Nephron progenitor cell (in vitro differentiated cells): ENCODE measurements around the gene SRGAP2.
"Not testable (repeated sequence)": the region's sequence is repeated elsewhere in the genome, so short reads cannot be mapped to it uniquely, and the experiment has no call there.

ENCODE experiments used
- DNase-seq: peaks from one replicate; pipeline ENCODE4 v3.0.0; 2021
- H3K27ac Mint-ChIP-seq: 2 replicates; pipeline ENCODE4 v1.8.0; 2021; ENCODE audit warnings: mild to moderate bottlenecking, moderate library complexity, mixed read lengths
- H3K27me3 Mint-ChIP-seq: 2 replicates; pipeline ENCODE4 v1.8.0; 2021; ENCODE audit warnings: mild to moderate bottlenecking, low read depth, mixed read lengths; ENCODE audit not compliant: poor library complexity
- H3K36me3 Mint-ChIP-seq: 2 replicates; pipeline ENCODE4 v1.8.0; 2021; ENCODE audit warnings: low read depth, mixed read lengths
- H3K4me1 Mint-ChIP-seq: 2 replicates; pipeline ENCODE4 v1.8.0; 2021; ENCODE audit warnings: mixed read lengths
- H3K4me3 Mint-ChIP-seq: 2 replicates; pipeline ENCODE4 v1.8.0; 2021; ENCODE audit warnings: mild to moderate bottlenecking, moderate library complexity, mixed read lengths
- H3K9me3 Mint-ChIP-seq: 2 replicates; pipeline ENCODE4 v1.8.0; 2021; ENCODE audit warnings: mild to moderate bottlenecking, moderate library complexity, mixed read lengths

Gene SRGAP2

GRCh38 chr1:206185778-206186177 is 17.6 kb upstream of the SRGAP2 start:
- not testable (repeated sequence) for H3K4me1 Mint-ChIP-seq, H3K4me3 Mint-ChIP-seq, H3K36me3 Mint-ChIP-seq, H3K9me3 Mint-ChIP-seq, H3K27me3 Mint-ChIP-seq, H3K27ac Mint-ChIP-seq, DNase-seq

GRCh38 chr1:206186826-206187225 is 16.5 kb upstream of the SRGAP2 start:
- H3K27me3 Mint-ChIP-seq, H3K4me3 Mint-ChIP-seq, H3K27ac Mint-ChIP-seq: not testable (repeated sequence)

GRCh38 chr1:206195182-206195581 is 8.2 kb upstream of the SRGAP2 start:
- H3K4me1 Mint-ChIP-seq, H3K27ac Mint-ChIP-seq, H3K36me3 Mint-ChIP-seq, H3K9me3 Mint-ChIP-seq, DNase-seq, H3K4me3 Mint-ChIP-seq, H3K27me3 Mint-ChIP-seq: not testable (repeated sequence)

More at GRCh38 chr1:206186826-206187225, 16.5 kb upstream of the SRGAP2 start:
- not testable (repeated sequence) for DNase-seq, H3K4me1 Mint-ChIP-seq, H3K9me3 Mint-ChIP-seq, H3K36me3 Mint-ChIP-seq

GRCh38 chr1:206196748-206197424 is 6.5 kb upstream of the SRGAP2 start:
- not testable (repeated sequence) for H3K27ac Mint-ChIP-seq, H3K36me3 Mint-ChIP-seq, H3K4me1 Mint-ChIP-seq, DNase-seq, H3K27me3 Mint-ChIP-seq, H3K9me3 Mint-ChIP-seq, H3K4me3 Mint-ChIP-seq

GRCh38 chr1:206202789-206203363 is 465 bp upstream of the SRGAP2 start, which contains the start of gene FAM72A:
Gene FAM72A (minus strand): TSS chr1:206202839. CDS start chr1:206202025, 814 bp downstream.
- not testable (repeated sequence) for H3K27ac Mint-ChIP-seq, H3K4me1 Mint-ChIP-seq, H3K36me3 Mint-ChIP-seq, H3K27me3 Mint-ChIP-seq, H3K9me3 Mint-ChIP-seq
- H3K4me3 Mint-ChIP-seq: peak within 1 kb of the TSS; percentile 81
- peak; percentile 92 for DNase-seq

GRCh38 chr1:206204159-206204511 is 794 bp downstream of the SRGAP2 start:
- DNase-seq: peak; percentile 10
- not testable (repeated sequence) for H3K27me3 Mint-ChIP-seq, H3K36me3 Mint-ChIP-seq, H3K27ac Mint-ChIP-seq, H3K4me1 Mint-ChIP-seq, H3K9me3 Mint-ChIP-seq
- peak overlapping the region; percentile 69 for H3K4me3 Mint-ChIP-seq

- not testable (repeated sequence) for H3K9me3 Mint-ChIP-seq, H3K27me3 Mint-ChIP-seq, H3K36me3 Mint-ChIP-seq, H3K27ac Mint-ChIP-seq, H3K4me1 Mint-ChIP-seq
- peak overlapping the region; percentile 89 for H3K4me3 Mint-ChIP-seq
- DNase-seq: peak; percentile 12
Observed at GRCh38 chr1:206204871-206205270, 1.5 kb downstream of the SRGAP2 start.

- not testable (repeated sequence) for H3K4me3 Mint-ChIP-seq, H3K9me3 Mint-ChIP-seq, H3K27me3 Mint-ChIP-seq, H3K4me1 Mint-ChIP-seq, H3K27ac Mint-ChIP-seq, H3K36me3 Mint-ChIP-seq
- DNase-seq: peak; percentile 50
Observed at GRCh38 chr1:206205569-206205968, 2.2 kb downstream of the SRGAP2 start.

GRCh38 chr1:206210802-206211201 is 7.5 kb downstream of the SRGAP2 start:
- not testable (repeated sequence) for DNase-seq, H3K27me3 Mint-ChIP-seq, H3K36me3 Mint-ChIP-seq, H3K4me1 Mint-ChIP-seq, H3K27ac Mint-ChIP-seq, H3K9me3 Mint-ChIP-seq, H3K4me3 Mint-ChIP-seq

GRCh38 chr1:206215600-206216392 is 12.5 kb downstream of the SRGAP2 start:
- H3K27ac Mint-ChIP-seq, H3K4me3 Mint-ChIP-seq, H3K9me3 Mint-ChIP-seq, H3K36me3 Mint-ChIP-seq, DNase-seq, H3K27me3 Mint-ChIP-seq, H3K4me1 Mint-ChIP-seq: not testable (repeated sequence)

GRCh38 chr1:206218285-206218684 is 14.9 kb downstream of the SRGAP2 start:
- H3K27me3 Mint-ChIP-seq, H3K27ac Mint-ChIP-seq, DNase-seq, H3K36me3 Mint-ChIP-seq, H3K4me1 Mint-ChIP-seq, H3K9me3 Mint-ChIP-seq, H3K4me3 Mint-ChIP-seq: not testable (repeated sequence)

- H3K36me3 Mint-ChIP-seq, H3K27ac Mint-ChIP-seq, H3K4me1 Mint-ChIP-seq, H3K4me3 Mint-ChIP-seq, H3K27me3 Mint-ChIP-seq, DNase-seq, H3K9me3 Mint-ChIP-seq: not testable (repeated sequence)
Observed at GRCh38 chr1:206218765-206219164, 15.4 kb downstream of the SRGAP2 start.

GRCh38 chr1:206219514-206220331 is 16.4 kb downstream of the SRGAP2 start:
- not testable (repeated sequence) for H3K36me3 Mint-ChIP-seq, DNase-seq, H3K4me3 Mint-ChIP-seq, H3K27me3 Mint-ChIP-seq, H3K4me1 Mint-ChIP-seq, H3K27ac Mint-ChIP-seq, H3K9me3 Mint-ChIP-seq

- not testable (repeated sequence) for H3K27me3 Mint-ChIP-seq, H3K36me3 Mint-ChIP-seq, DNase-seq, H3K4me3 Mint-ChIP-seq, H3K9me3 Mint-ChIP-seq, H3K27ac Mint-ChIP-seq, H3K4me1 Mint-ChIP-seq
Observed at GRCh38 chr1:206220332-206221000, 17.1 kb downstream of the SRGAP2 start.
